T1000 (cell line): ENCODE measurements around the gene DSE.

Experiments used
- DNase-seq: peaks from one replicate; lab custom pipeline; 2025; ENCODE audit warnings: mixed read lengths; lab: John Stamatoyannopoulos, UW

The DSE gene

DNA sequence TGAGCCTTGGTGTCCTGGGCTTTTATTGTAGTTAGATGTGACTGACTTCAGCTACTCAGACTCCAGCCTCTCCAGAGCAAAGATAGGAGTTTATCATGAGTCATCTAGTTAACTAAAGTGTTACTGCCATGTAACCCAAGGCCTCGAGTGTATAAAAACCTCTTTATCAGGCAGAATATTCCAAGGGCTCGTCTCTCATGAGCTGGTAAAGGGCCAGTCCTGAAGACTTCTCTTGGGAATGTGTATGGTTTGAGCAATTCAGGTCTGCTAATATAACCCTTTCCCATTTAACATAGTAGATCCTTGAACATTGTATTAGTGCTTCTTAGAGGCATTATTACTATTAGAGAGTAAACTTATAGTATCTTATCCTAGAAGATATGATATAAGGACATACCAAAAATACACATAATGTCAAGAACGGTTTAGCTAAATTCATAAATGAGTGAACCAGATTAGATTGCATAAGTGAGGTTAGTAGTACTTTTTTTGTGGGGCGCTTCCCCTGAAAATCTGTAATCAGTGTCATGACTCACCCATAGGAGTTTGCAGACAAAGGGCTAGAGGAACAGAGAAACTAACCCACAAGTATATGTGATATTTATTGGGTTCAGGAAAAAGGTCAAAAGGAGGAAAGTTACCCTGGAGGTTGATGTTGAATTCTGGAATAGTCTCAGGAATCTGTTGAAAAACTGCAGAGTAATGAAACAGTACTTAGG, 16.0 kb downstream of the DSE start:
- DNase-seq = no peak

DNA sequence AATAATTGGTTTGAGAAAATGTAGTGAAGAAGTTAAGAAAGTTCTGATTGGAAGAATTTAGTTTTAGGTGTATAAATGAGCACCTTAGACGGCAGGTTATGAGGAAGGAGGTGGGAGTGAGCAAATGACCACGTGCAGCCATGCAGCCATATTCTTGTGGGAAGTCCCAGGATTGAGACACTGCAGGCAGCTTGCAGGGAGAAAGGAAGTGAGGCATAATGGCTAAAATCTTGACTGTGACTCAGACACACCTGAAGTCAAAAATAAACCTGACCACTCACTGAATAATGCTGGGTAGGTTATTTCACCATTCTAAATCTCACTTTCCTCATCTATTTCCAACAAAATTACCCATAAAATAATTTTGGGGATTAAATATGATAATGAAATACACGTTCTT, 16.6 kb downstream of the DSE start:
- DNase-seq = no peak

DNA sequence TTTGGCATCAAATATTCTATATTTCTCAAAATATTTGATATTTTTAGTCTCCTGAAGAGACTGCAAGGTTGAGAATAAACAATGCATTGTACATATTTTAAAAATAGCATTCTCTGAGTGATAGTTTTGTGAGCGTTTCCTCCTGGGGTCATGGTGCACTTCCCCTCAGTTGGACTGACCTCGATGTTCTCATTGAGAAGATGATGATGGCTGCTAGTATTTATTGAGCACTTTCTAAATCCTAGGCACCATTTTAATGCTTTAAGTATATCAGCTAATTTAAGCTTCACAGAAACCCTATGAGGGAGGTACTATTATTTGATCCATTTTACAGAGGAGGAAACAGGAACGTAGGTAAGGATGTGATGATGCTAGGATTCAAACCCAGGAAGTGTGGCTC, 18.2 kb downstream of the DSE start:
- no peak for DNase-seq

DNA sequence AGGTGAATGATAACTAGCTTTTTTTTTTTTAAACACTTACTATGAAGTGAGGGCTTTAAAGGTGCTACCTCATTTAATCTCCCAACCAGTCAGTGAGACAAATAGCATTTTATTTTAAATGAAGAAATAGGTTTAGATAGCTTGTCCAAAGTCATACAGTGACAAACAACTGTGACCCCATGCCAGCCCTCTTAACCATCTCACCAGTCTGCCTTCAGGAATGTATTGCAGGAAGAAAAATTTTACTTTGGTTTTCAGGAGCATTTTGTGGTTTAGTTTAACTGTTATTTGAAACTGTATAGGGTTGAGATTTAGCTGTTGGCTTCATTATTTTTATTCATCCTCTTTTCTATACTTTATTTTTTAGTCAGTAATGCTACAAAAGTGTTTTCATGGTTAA, 18.6 kb downstream of the DSE start:
- no peak for DNase-seq

DNA sequence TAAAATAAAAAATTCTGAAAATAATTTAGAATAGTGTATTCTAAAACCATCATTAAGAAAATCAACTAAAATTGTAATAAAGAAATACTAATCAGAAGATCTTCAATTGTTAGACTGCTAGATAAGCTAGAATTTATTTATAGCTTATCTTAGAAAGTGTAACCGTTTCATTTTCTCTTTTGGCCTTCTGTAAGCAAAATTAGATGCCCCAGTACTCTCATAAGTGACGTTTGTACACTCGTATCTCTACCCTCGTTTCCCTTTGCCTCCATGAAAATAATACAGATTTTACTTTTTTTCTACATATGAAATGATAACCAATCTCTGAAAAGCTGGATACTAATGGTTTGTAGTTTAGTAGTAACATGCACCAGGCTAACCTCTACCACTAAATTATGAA, 19.8 kb downstream of the DSE start:
- no peak for DNase-seq

DNA sequence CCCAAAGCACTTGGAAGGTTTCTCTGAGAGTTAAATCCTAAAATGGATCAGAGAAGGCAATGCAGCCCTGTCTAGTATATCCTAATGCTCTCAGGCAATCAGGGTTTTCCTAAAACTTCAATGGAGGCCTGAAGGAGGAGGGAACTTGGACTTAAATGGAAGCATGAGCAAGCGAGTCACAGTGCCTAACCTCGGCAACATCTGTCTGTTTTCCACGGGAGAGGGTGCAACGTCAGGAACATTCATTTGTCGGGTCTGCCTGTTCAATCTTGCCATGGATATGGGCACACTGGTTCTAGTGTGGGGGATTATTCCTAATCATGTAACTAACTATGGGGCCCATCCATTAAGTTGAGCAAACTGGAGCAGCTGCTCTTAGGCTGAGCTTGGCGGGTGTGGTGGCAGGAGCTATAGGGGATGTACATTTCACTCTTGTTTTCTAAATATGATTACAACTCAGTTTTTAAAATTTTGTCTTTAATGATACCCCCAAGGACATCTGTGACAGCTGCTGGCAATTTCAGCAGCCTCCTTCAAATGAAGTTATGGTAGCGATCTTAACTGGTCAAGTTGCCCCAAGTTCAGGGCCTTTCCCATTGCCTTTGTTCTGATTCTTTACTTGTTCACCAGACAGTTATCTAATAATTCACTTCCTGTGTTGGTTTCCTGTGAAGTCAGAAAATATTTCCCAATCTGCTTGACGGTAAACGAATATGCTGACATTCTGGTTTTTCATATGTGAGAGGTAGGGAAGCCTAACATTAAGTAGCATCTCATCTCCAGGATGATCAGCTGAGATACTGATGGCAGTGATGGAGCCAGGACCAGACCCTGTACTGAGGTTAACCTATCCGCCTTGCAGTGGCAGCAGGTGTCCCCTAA, 21.6 kb downstream of the DSE start:
- DNase-seq = no peak

DNA sequence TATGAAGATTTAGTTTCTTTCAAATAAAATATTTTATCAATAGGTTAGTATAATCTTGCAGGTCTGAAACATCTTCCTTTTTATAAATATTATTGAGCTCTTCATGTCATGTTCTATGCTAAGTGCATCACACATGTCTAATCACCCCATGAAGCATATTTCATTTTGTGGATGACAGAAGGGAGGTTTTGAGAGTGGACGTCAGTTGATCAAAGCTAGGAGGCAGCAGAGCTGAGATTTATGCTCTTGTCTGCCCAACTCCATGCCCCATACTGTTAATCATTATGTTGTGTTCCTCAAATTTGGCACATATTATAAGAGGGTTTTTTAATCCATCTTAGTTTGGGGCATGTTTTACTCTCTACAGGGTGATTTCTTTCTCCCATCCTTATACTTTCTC, 22.7 kb downstream of the DSE start:
- DNase-seq = no peak

DNA sequence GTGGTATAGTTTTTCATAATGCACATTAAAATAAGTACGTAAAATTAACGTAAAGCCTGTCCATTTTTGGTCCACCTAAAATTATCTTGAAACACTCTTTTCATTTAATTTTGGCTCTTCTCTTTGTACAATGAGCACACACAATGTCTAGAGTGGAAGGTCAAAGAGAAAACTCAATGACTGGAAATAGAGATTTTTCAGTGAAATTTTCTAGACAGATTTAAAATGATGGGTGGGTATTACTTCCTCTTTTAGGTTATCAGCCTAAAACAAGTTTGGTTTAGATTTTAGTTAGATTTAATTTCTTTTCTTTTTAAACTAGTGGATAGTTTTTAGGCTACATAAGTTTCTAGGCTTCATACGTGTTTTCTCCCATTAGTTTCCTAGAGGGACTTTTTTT, 24.9 kb downstream of the DSE start:
- DNase-seq = no peak

DNA sequence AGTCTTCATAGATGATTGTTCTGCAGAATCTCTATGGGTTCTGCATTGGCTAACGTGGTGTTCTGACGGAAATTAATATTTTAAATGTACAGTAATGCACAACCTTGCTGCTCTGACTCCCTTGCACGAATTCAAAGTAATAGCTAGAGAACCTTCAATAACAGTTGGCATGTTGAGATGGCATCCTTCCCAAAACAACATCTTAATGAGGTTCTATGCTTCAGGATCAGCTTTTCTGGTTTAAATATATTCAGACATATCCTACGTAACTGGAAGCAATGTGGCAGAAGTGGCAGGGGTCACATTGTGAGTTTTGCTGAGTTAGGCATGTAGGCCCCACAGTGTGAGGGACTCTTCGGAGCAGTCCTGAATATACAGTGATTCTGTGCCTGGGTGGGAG, 25.7 kb downstream of the DSE start:
- no peak for DNase-seq

DNA sequence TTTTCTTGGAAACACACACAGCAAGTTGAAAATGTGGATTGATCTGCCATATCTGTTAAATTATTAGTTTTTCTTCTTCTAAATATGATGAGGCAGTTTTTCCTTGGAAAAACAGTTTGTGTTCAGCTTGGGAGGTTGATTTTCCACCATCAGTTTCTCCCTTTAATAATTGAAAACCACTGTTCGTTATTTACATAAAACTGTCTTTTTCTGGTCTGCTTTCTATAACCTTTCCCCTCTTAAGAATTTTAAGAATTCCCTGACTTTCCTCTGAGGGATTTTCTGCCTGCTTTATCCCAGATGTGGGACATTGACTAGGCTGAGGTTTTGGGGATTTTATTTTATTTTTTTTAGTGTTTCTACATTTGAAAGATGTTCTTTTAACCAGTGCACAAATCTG, 27.2 kb downstream of the DSE start:
- DNase-seq = no peak

DNA sequence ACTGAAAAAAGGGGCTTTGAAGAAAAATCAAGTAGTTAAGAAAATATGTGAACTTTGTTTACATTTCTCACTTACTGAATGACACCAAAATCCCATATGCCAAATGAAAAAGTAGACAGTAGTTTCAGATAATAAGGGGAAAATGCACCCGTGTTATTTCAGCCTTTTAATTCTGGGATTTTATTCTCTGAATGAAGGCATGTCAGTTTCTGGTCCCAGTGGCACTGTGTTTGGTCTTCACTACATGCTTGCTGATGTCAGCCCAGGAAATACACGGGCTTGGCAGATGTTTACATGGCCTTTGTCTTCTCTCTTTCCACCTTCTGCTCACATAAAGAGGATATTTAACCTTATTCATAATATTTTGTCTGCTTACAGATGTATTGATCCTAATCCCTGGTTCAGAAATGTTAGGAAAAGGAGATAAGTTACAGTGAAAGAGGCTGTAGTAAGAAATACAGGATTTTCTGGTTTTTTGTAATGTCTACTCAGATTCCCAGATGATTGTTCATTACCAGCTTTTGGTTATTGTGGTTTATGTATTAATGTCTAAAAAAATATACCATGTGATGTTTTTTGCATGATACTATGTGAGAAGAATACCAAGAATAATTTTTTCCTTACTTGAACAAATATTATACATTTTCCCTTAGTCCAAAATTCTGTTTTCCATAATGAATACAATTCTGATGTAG, 27.7 kb downstream of the DSE start:
- no peak for DNase-seq

DNA sequence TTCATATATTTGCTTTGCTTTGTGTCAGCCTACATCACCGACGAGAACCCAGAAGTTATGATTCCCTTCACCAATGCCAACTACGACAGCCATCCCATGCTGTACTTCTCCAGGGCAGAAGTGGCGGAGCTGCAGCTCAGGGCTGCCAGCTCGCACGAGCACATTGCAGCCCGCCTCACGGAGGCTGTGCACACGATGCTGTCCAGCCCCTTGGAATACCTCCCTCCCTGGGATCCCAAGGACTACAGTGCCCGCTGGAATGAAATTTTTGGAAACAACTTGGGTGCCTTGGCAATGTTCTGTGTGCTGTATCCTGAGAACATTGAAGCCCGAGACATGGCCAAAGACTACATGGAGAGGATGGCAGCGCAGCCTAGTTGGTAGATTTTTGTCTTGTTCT, 28.5 kb downstream of the DSE start:
- DNase-seq = no peak

DNA sequence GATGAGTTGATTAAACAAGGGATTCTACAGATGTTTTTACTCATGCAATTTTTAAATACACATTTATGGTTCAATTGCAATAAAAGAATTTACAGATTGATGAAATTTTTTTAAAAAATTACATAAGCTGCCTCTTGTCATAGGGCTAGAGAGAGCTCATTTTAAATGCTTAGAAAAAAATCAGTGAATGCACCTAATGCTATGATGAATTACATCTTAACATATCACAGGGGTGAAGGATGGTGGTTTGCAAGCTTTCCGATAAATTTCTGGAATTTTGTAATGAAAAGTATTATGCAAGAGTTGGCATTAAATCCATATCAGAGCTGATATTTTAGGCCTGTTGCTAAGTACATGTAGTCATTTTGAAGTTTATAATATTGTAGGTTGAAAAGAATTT, 29.6 kb downstream of the DSE start:
- no peak for DNase-seq

DNA sequence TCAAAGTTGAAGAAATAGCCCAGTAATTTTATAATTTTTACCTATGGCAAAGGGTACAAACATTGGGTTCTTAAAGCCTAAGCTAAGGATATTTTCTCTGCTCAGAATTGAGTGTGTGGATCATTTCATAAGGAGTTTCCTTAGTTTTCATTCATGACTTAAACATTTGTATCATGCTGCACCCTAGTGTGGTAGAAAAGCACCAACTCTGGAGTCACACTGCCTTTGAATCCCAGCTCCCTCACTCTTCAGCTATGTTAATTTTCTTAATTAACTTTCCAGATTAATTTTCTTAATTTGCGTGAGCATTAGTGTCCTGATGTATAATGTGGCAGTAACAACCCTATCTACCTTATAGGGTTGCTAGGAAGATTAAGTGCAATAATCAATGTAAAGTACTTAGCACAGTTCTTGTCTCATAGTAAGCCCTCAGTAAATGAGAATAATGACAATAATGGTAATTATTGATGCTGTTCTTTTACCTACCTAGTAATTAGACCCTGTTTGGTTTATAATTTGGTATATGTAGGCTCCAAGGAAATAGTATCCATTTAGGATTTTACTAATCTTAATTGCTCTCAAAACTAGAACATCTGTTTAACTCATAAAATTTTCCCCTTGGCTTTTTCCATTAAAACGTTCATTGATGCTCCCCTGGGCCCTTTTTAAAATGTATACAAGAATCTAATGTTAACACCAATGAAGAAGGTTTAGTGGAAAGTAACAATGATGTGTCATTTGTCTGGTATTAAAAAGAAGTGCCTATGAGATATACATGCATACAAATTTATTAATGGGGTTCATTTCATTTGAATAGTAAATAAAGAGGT, 31.6 kb downstream of the DSE start:
- DNase-seq = no peak

DNA sequence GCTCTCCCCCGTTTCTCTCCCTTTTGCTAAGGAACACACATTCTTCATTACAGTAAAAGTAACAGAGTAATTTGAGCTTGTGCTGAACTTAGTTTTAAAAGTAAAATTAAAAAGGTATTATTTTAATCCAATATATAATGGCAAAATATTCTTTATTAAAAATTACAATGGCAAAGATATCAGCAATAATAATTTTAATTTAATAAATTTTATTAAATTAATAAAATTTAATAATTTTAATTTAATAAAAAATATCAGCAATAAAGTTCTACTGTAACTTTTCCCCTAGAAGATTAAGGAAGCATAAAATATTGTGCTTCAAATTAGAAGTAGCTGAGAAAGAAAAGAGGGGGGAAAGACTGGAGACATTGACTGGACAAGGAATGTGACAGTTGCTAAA, 32.5 kb downstream of the DSE start:
- no peak for DNase-seq

DNA sequence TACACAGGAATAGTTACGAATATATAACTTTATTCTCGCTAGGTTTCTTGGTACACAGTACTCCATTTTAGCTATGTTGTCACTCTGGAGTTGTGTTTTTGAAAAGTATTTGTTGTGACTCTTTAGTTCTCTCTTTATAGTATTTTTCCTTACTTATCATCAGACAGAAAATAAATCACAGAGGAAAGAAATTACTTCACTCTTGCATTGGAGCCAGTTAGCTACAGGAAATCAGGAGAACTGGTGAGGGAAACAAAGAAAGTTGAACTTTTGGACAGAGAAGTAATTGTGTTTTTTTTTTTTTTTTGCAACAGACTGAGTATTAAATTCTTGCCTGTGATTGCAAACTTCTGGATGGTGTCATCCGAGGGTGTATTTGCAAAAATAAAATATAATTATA, 33.9 kb downstream of the DSE start:
- no peak for DNase-seq

DNA sequence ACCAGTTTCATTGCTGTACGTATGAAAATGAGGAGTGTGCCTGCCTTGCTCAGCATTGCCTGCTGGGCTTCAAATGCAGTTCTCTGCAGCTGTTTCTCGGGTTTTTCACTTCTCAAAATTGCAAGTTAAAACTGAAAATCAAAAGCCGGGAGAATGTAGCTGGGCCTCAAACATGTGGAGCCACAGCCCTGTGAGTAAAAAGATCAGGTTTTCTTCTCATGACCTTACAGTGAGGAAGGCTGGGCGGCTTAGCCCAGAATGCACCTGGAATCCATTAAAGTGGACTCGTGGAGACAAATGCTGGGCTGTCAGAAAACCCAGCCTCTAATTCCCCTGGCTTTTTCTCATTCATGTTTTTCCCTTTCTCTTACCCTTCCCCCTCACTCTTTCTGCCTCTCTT, 34.4 kb downstream of the DSE start:
- no peak for DNase-seq

DNA sequence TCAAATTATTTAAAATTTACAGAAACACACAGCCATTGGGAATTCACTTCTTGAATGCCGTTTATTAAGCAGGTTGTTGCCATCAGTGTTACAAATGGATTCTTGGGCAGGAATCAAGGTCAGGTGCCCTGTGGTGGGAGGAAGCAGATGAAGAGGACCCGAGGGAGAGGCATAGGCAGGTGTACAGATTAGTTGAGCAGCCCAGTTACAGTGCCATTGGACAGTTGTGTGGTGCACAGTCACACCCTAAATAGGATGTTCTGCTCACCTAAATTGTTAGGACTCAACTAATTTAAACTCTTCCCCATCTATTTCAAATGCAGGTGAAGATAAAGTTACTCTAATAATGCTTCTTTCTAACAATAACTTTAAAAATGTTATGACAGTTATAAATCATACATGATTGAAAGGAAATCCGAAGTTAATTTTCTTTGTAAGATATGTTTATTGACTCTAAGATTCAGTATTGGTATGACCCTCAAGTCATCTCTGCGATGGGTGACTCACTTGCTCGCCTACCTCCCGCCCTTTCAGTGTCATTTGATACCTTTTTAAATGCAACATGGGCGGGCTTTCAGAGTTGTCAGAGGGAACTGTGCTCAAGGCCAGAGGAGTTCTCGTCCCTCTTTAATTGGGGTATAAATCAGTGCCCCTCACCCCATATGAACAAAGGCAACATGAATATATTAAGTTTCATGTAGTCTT, 35.1 kb downstream of the DSE start:
- peak; percentile 9 for DNase-seq

DNA sequence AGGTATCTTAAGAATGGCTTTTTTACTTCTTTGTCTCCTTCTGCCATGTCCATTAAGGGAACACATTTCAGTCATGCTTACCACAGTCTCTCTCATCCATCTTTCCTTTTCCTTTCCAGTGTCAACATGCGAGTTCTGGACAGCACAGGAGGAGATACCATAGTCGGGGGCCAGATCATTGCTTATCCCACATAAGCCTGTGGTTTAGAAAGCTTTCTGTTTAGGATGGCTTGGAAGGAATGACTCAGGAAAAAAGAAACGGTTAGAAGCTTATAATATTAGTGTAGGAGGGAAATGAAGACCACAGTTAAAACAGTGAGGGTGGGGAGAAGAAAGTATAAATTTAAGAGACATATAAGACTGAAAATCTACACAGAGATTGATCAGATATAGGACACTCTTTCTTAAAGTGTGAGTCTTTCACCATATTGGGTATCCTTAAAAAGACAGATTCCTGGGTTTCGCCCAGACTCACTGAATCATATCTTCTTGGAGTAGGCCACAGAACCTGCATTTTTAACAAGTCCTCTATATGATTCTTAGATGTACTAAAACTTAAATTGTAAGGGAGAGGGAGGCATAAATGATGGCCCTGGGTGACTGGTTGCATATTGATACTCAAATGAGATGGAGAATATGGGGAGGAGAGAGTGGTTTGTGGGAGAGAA, 36.1 kb downstream of the DSE start:
- DNase-seq = no peak

DNA sequence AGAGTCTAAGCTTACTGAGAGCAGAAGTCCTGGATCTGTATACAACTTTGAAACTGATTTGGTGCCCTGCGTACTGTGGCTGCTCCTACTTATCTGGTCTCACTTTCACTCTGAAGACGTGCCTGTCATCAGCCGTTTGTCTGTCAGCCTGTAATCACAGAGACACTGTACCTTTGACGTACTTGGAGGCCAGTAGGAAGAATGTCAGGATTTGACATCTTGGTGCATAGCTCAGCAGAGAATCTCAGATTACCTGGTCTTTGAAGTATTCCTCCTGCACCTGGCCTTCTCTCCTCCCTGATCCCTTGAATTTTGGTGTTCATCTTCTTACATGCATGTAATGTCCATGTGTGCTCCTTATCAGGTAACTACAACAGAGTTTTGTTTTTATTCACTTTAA, 37.7 kb downstream of the DSE start:
- DNase-seq = no peak

DNA sequence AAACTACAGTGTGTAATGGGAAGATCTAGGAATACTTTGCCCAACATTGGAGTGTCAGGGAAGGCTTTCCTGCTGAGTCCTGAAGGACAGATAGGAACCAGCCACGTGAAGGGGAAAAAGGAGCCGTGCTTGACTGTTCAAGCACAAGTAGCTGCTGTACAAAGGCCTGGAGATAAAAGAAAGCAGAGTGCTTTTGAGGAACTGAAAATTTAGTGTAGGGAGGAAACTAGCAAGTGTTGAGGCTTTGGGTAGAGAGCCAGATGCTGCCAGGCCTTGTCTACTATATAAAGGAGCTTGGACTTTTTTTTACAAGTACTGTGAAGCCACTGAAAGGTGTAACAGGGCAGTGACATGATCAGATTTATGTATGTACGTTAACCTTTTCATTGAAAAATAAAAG, 39.0 kb downstream of the DSE start:
- DNase-seq = no peak
